Common myeloid progenitor, CD34-positive (primary cell): Measurements from ENCODE around the gene PRMT3.
"Not testable (repeated sequence)": the region's sequence is repeated elsewhere in the genome, so short reads cannot be mapped to it uniquely, and the experiment has no call there.

Source experiments
- CTCF ChIA-PET: fragments of 350-600 bp; sonication (Branson Sonifier 250); formaldehyde crosslinking; loops from one replicate; lab custom pipeline; 2021; ENCODE audit warnings: antibody characterized with exemption; lab: Charles Lee
- POLR2A ChIA-PET: fragments of 350-600 bp; sonication (Branson Sonifier 250); formaldehyde crosslinking; loops from one replicate; lab custom pipeline; 2021; ENCODE audit warnings: antibody characterized with exemption; lab: Charles Lee
- DNase-seq, 3 donors: peaks; one replicate each; pipeline versions ENCODE4 v3.0.0 to v3.0.0-alpha.2; 2013
- H3K27ac ChIP-seq, 2 experiments: 1 replicate in 1 of 2; 2 replicates in 1 of 2; pipeline ENCODE4 v1.7.0; 2013; ENCODE audit warnings: inconsistent platforms in 2 of 2, low read length in 2 of 2, mild to moderate bottlenecking in 2 of 2, low read depth in 1 of 2, moderate library complexity in 1 of 2; ENCODE audit not compliant: severe bottlenecking in 2 of 2, insufficient read depth in 1 of 2, poor library complexity in 1 of 2
- H3K27me3 ChIP-seq, 5 experiments: replicated peaks in 2 of 5; 1 replicate in 3 of 5; 2 replicates in 2 of 5; pipeline versions ENCODE4 v1.6.1 to v1.7.0; 2013; ENCODE audit warnings: low read length in 4 of 5, mild to moderate bottlenecking in 2 of 5, moderate library complexity in 2 of 5, inconsistent platforms in 1 of 5; ENCODE audit not compliant: insufficient read depth in 5 of 5, control insufficient read depth in 4 of 5
- H3K36me3 ChIP-seq, 4 experiments: 1 replicate in 2 of 4; 2 replicates in 2 of 4; pipeline versions ENCODE4 v1.6.1 to v1.7.0; 2013; ENCODE audit warnings: low read length in 3 of 4, control low read depth in 1 of 4, mild to moderate bottlenecking in 1 of 4; ENCODE audit not compliant: control insufficient read depth in 4 of 4, insufficient read depth in 4 of 4
- H3K4me1 ChIP-seq, 4 experiments: 1 replicate in 3 of 4; 2 replicates in 1 of 4; pipeline versions ENCODE4 v1.6.1 to v1.7.1; 2013; ENCODE audit warnings: low read length in 3 of 4, mild to moderate bottlenecking in 3 of 4, control low read depth in 1 of 4, inconsistent platforms in 1 of 4, moderate library complexity in 1 of 4; ENCODE audit not compliant: control insufficient read depth in 4 of 4, insufficient read depth in 4 of 4; ENCODE audit errors: control extremely low read depth in 1 of 4
- H3K4me3 ChIP-seq, 7 experiments: 1 replicate in 4 of 7; 2 replicates in 3 of 7; pipeline versions ENCODE4 v1.5.1 to v1.7.0; 2013; ENCODE audit warnings: mild to moderate bottlenecking in 7 of 7, low read length in 6 of 7, moderate library complexity in 6 of 7, inconsistent platforms in 2 of 7, low read depth in 2 of 7, control low read depth in 1 of 7; ENCODE audit not compliant: insufficient read depth in 4 of 7, control insufficient read depth in 1 of 7; ENCODE audit errors: extremely low read depth in 1 of 7
- H3K9me3 ChIP-seq, 5 experiments: 1 replicate in 4 of 5; 2 replicates in 1 of 5; pipeline versions ENCODE4 v1.6.1 to v1.7.1; 2013; ENCODE audit warnings: low read length in 4 of 5, mild to moderate bottlenecking in 2 of 5, inconsistent platforms in 1 of 5, low read depth in 1 of 5, moderate library complexity in 1 of 5; ENCODE audit not compliant: control insufficient read depth in 4 of 5, insufficient read depth in 2 of 5; ENCODE audit errors: control extremely low read depth in 1 of 5
- WGBS: methylation state at CpG from one replicate; pipeline ENCODE4 v1.1.5; 2013; ENCODE audit not compliant: insufficient coverage; 5-methylcytosine and 5-hydroxymethylcytosine counted together

PRMT3 gene

DNA sequence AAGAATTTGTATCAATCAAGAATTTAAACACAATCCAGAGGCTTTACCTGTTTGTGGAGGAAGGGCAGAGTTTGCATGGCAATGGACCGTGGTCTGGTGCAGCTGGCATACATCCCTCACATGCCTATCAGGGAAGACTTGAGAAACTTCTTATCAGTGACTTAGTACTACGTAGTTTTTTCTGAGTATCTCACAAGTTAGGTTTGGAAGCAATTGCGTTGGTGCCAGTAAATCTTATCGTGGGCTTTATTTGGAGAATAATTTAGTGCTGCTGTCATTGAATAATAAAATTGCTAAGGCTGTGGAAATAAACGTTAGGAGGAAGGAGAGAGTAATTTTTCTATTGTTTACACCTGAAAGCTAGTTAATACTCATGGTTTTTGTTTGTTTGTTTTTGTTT, 72.3 kb downstream of the PRMT3 start:
- Histone ChIP-seq H3K4me3 (no peak overlapping the region), H3K9me3 (no peaks in the 10 kb centered on the region), H3K27ac (peak overlapping the region in 1 of 2 experiments; percentile 70), H3K4me1 (no peaks in the 10 kb centered on the region), H3K36me3 (peaks cover 2 to 19% (median 5%) of the 10 kb centered on the region in 4 experiments), H3K27me3 (no peaks in the 10 kb centered on the region)
- ChIA-PET POLR2A (no interaction called here), CTCF (no interaction called here)
- WGBS, result 56% methylated on average over 4 of the region's 5 CpGs
- peak in 2 of 3 donors; percentile 6 to 17 for DNase-seq

GRCh38 chr11:20464518-20464917, 77.0 kb downstream of the PRMT3 start:
- ChIA-PET CTCF (no interaction called here), POLR2A (no interaction called here)
- H3K36me3 ChIP-seq, result peaks cover 4 to 26% (median 6%) of the 10 kb centered on the region in 4 experiments
- H3K9me3 ChIP-seq, result no peaks in the 10 kb centered on the region
- H3K4me3 ChIP-seq, result no peak overlapping the region
- H3K27ac ChIP-seq, result no peak overlapping the region
- DNase-seq, result no peak
- no peaks in the 10 kb centered on the region for H3K27me3 ChIP-seq
- H3K4me1 ChIP-seq, result no peaks in the 10 kb centered on the region
- WGBS, result 100% methylated on average over 1 of the region's 2 CpGs

GRCh38 chr11:20467487-20468185, 80.1 kb downstream of the PRMT3 start:
- Histone ChIP-seq H3K9me3 (peaks cover 0 to 2% (median 0%) of the 10 kb centered on the region in 5 experiments), H3K27ac (no peak overlapping the region), H3K36me3 (peaks cover 4 to 26% (median 11%) of the 10 kb centered on the region in 4 experiments), H3K4me3 (no peak overlapping the region), H3K27me3 (no peaks in the 10 kb centered on the region), H3K4me1 (no peaks in the 10 kb centered on the region)
- 100% methylated on average over 3 of the region's 6 CpGs for WGBS
- ChIA-PET CTCF (interaction anchor here (1.0 kb wide), 1 partner anchor 11 kb away, joined by 3 read pairs; no protein-coding TSS in a partner anchor), POLR2A (no interaction called here)
- no peak for DNase-seq

GRCh38 chr11:20470348-20470747, 82.8 kb downstream of the PRMT3 start:
- whole genome bisulfite sequencing, result no CpG with 5 or more reads among the region's 4 CpGs
- Histone ChIP-seq H3K27ac (no peak overlapping the region), H3K4me1 (peaks cover 0 to 11% (median 2%) of the 10 kb centered on the region in 4 experiments), H3K27me3 (no peaks in the 10 kb centered on the region), H3K4me3 (no peak overlapping the region), H3K36me3 (peaks cover 0 to 16% (median 13%) of the 10 kb centered on the region in 4 experiments), H3K9me3 (peaks cover 0 to 2% (median 0%) of the 10 kb centered on the region in 5 experiments)
- ChIA-PET POLR2A (no interaction called here), CTCF (interaction anchor here (1.0 kb wide), 1 partner anchor 27 kb away, joined by 3 read pairs; no protein-coding TSS in a partner anchor)
- no peak for DNase-seq

- H3K9me3 ChIP-seq, H3K4me3 ChIP-seq, CTCF ChIA-PET, H3K27ac ChIP-seq, DNase-seq, POLR2A ChIA-PET, H3K27me3 ChIP-seq, H3K36me3 ChIP-seq: not testable (repeated sequence)
- H3K4me1 ChIP-seq, result peaks cover 0 to 11% (median 2%) of the 10 kb centered on the region in 4 experiments
These were observed 84.4 kb downstream of the PRMT3 start for GRCh38 chr11:20471929-20472328.

DNA sequence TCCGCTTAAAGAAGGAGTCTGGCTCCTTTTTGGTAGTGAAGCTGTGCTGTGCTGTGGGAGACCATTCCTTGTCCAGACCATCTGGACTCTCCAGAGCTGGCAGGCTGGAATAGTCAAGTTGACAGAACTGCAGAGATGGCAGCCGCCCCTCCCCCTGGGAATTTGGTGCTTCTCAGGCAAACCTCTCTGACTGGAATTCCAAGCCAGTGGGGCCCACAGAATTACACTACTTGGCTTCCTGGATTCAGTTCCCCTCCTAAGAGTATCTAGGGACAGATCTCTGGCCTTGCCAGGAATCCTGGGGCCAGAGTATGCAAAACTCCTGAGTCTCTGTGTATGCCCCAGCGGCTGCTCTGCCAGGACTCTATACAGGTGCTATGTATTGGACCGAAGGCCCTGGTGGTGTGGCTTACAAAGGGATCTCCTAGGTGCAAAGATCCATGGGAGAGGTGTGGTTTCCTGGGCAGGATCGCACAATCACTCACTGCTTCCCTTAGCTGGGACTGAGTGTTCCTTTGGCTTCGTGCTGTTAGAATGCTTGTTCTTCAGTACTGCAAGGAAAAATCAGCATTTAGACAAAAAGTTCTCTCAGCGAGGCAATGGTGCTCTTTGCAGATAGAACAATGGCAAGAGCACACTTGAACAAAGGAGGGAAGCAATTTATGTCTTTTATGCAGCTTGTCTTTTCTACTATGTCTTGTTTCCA, 86.8 kb downstream of the PRMT3 start:
- Histone ChIP-seq H3K27me3 (no peaks in the 10 kb centered on the region), H3K4me3 (no peak overlapping the region), H3K4me1 (peaks cover 0 to 16% (median 3%) of the 10 kb centered on the region in 4 experiments), H3K36me3 (peaks cover 3 to 10% (median 6%) of the 10 kb centered on the region in 4 experiments), H3K27ac (peak overlapping the region in 1 of 2 experiments; percentile 22), H3K9me3 (peaks cover 0 to 2% (median 0%) of the 10 kb centered on the region in 5 experiments)
- DNase-seq, result no peak
- CTCF ChIA-PET, result no interaction called here
- 85% methylated on average over 5 of the region's 7 CpGs for WGBS
- POLR2A ChIA-PET, result no interaction called here
